ENCODE data around the gene GRM1.

Gene GRM1

DNA sequence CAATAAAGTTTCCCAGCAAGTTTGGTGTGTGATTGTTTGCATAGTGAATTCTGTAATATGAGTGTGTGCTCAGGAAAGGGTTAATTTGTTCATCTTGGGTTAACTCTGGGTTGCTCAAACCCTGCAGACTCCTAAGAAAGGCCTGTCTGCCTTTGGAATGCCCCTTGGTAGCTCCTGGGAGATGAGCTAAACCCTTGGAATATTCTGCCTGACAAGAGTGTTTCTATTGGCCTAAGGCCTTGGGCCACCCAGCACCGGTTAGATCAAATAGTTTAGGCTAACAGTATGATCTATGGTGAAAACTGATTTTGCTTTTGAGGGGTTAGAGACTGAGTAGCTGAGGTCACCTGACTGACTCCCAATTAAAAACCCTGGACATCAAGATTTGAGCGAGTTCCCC is 248.3 kb downstream of the GRM1 start:
- no peaks in the 10 kb centered on the region for H3K36me3 ChIP-seq (ENCODE audit: control insufficient read depth in 1 of 2, insufficient read depth in 2 of 2, low read length in 2 of 2)

DNA sequence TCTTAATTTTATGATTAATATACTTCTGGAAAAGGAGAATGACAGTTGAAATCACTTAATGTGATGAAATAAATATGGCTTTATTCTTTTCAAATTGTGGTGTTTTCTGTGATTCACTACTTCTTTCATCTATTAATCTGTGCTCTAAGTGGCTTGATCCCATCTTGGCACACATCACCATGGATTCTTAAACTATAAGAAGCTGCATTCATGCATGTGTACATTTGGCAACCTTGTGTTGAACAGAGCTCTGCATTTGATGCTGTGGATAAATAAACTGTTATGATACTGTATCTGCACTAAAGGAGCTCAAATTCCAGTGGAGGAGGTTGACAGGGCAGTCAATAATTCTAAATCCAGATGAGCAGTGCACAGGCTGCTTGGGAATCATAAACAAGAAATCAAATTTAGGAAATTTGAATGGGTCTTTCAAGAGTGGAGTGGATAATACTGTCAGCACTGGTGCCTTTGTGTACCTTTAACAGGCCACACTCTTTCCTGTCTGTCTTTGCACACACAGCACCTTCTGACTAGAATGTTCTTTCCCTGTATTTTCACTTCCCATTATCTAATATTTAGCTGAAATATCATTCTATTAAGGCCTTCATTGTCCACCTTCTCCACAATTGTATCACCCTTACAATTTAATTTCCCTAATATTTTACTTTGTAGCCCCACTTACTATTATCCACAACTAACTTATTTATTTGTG is 252.9 kb downstream of the GRM1 start:
- H3K27ac ChIP-seq (ENCODE audit: low read length), result no peak overlapping the region
- H3K9me3 ChIP-seq (ENCODE audit: control insufficient read depth in 1 of 2, low read length in 2 of 2), result no peaks in the 10 kb centered on the region
- H3K36me3 ChIP-seq (ENCODE audit: control insufficient read depth in 1 of 2, insufficient read depth in 2 of 2, low read length in 2 of 2), result no peaks in the 10 kb centered on the region
- no peaks in the 10 kb centered on the region for H3K27me3 ChIP-seq (ENCODE audit: low read depth, low read length)
- H3K4me3 ChIP-seq (ENCODE audit: low read depth in 1 of 2, low read length in 2 of 2), result no peak overlapping the region
- no peaks in the 10 kb centered on the region for H3K4me1 ChIP-seq (ENCODE audit: control insufficient read depth in 1 of 2, insufficient read depth in 2 of 2, low read length in 2 of 2)

More for the DNA sequence above, 248.3 kb downstream of the GRM1 start:
- Histone ChIP-seq H3K27me3 (ENCODE audit: low read depth, low read length) (no peaks in the 10 kb centered on the region), H3K9me3 (ENCODE audit: control insufficient read depth in 1 of 2, low read length in 2 of 2) (no peaks in the 10 kb centered on the region), H3K4me1 (ENCODE audit: control insufficient read depth in 1 of 2, insufficient read depth in 2 of 2, low read length in 2 of 2) (no peaks in the 10 kb centered on the region), H3K4me3 (ENCODE audit: low read depth in 1 of 2, low read length in 2 of 2) (no peak overlapping the region), H3K27ac (ENCODE audit: low read length) (no peak overlapping the region)

GRCh38 chr6:146282837-146283236 is 254.0 kb downstream of the GRM1 start:
- no peak overlapping the region for H3K27ac ChIP-seq (ENCODE audit: low read length)
- no peaks in the 10 kb centered on the region for H3K27me3 ChIP-seq (ENCODE audit: low read depth, low read length)
- no peaks in the 10 kb centered on the region for H3K9me3 ChIP-seq (ENCODE audit: control insufficient read depth in 1 of 2, low read length in 2 of 2)

DNA sequence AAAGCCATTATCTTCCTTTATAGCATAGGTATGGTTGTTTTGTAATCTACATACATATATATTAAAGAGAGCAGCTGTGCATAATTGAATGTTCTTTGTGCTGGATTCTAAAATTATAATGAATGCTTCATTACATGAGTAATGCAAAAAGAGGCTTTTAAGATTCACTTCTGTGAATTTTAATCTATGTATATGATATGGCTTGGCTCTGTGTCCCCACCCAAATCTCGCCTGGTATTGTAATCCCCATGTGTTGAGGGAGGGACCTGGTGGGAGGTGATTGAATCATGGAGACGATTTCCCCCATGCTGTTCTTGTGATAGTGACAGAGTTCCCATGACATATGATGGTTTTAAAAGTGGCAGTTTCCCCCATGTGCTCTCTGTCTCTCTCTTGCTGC is 255.4 kb downstream of the GRM1 start:
- no peaks in the 10 kb centered on the region for H3K36me3 ChIP-seq (ENCODE audit: control insufficient read depth in 1 of 2, insufficient read depth in 2 of 2, low read length in 2 of 2)
- no peaks in the 10 kb centered on the region for H3K27me3 ChIP-seq (ENCODE audit: low read depth, low read length)
- H3K9me3 ChIP-seq (ENCODE audit: control insufficient read depth in 1 of 2, low read length in 2 of 2), result no peaks in the 10 kb centered on the region
- H3K27ac ChIP-seq (ENCODE audit: low read length), result no peak overlapping the region
- H3K4me1 ChIP-seq (ENCODE audit: control insufficient read depth in 1 of 2, insufficient read depth in 2 of 2, low read length in 2 of 2), result no peaks in the 10 kb centered on the region
- H3K4me3 ChIP-seq (ENCODE audit: low read depth in 1 of 2, low read length in 2 of 2), result no peak overlapping the region

More at GRCh38 chr6:146282837-146283236, 254.0 kb downstream of the GRM1 start:
- no peak overlapping the region for H3K4me3 ChIP-seq (ENCODE audit: low read depth in 1 of 2, low read length in 2 of 2)
- no peaks in the 10 kb centered on the region for H3K36me3 ChIP-seq (ENCODE audit: control insufficient read depth in 1 of 2, insufficient read depth in 2 of 2, low read length in 2 of 2)
- H3K4me1 ChIP-seq (ENCODE audit: control insufficient read depth in 1 of 2, insufficient read depth in 2 of 2, low read length in 2 of 2), result no peaks in the 10 kb centered on the region

GRCh38 chr6:146286961-146287360 is 258.1 kb downstream of the GRM1 start:
- Histone ChIP-seq H3K4me1 (ENCODE audit: control insufficient read depth in 1 of 2, insufficient read depth in 2 of 2, low read length in 2 of 2) (no peaks in the 10 kb centered on the region), H3K27ac (ENCODE audit: low read length) (no peak overlapping the region), H3K27me3 (ENCODE audit: low read depth, low read length) (no peaks in the 10 kb centered on the region), H3K9me3 (ENCODE audit: control insufficient read depth in 1 of 2, low read length in 2 of 2) (no peaks in the 10 kb centered on the region), H3K36me3 (ENCODE audit: control insufficient read depth in 1 of 2, insufficient read depth in 2 of 2, low read length in 2 of 2) (no peaks in the 10 kb centered on the region), H3K4me3 (ENCODE audit: low read depth in 1 of 2, low read length in 2 of 2) (no peak overlapping the region)

GRCh38 chr6:146287691-146288369 is 259.0 kb downstream of the GRM1 start:
- H3K4me1 ChIP-seq (ENCODE audit: control insufficient read depth in 1 of 2, insufficient read depth in 2 of 2, low read length in 2 of 2), result no peaks in the 10 kb centered on the region
- no peaks in the 10 kb centered on the region for H3K27me3 ChIP-seq (ENCODE audit: low read depth, low read length)
- no peaks in the 10 kb centered on the region for H3K36me3 ChIP-seq (ENCODE audit: control insufficient read depth in 1 of 2, insufficient read depth in 2 of 2, low read length in 2 of 2)
- no peak overlapping the region for H3K4me3 ChIP-seq (ENCODE audit: low read depth in 1 of 2, low read length in 2 of 2)
- no peak overlapping the region for H3K27ac ChIP-seq (ENCODE audit: low read length)
- H3K9me3 ChIP-seq (ENCODE audit: control insufficient read depth in 1 of 2, low read length in 2 of 2), result no peaks in the 10 kb centered on the region

- Histone ChIP-seq H3K27ac (ENCODE audit: low read length) (no peak overlapping the region), H3K27me3 (ENCODE audit: low read depth, low read length) (no peaks in the 10 kb centered on the region), H3K4me1 (ENCODE audit: control insufficient read depth in 1 of 2, insufficient read depth in 2 of 2, low read length in 2 of 2) (no peaks in the 10 kb centered on the region), H3K9me3 (ENCODE audit: control insufficient read depth in 1 of 2, low read length in 2 of 2) (no peaks in the 10 kb centered on the region), H3K4me3 (ENCODE audit: low read depth in 1 of 2, low read length in 2 of 2) (no peak overlapping the region), H3K36me3 (ENCODE audit: control insufficient read depth in 1 of 2, insufficient read depth in 2 of 2, low read length in 2 of 2) (no peaks in the 10 kb centered on the region)
Observed at GRCh38 chr6:146289816-146290588, 261.1 kb downstream of the GRM1 start.

- Histone ChIP-seq H3K36me3 (ENCODE audit: control insufficient read depth in 1 of 2, insufficient read depth in 2 of 2, low read length in 2 of 2) (no peaks in the 10 kb centered on the region), H3K4me1 (ENCODE audit: control insufficient read depth in 1 of 2, insufficient read depth in 2 of 2, low read length in 2 of 2) (no peaks in the 10 kb centered on the region), H3K27ac (ENCODE audit: low read length) (no peak overlapping the region), H3K9me3 (ENCODE audit: control insufficient read depth in 1 of 2, low read length in 2 of 2) (no peaks in the 10 kb centered on the region), H3K4me3 (ENCODE audit: low read depth in 1 of 2, low read length in 2 of 2) (no peak overlapping the region), H3K27me3 (ENCODE audit: low read depth, low read length) (no peaks in the 10 kb centered on the region)
Observed at GRCh38 chr6:146290589-146290901, 261.7 kb downstream of the GRM1 start.

DNA sequence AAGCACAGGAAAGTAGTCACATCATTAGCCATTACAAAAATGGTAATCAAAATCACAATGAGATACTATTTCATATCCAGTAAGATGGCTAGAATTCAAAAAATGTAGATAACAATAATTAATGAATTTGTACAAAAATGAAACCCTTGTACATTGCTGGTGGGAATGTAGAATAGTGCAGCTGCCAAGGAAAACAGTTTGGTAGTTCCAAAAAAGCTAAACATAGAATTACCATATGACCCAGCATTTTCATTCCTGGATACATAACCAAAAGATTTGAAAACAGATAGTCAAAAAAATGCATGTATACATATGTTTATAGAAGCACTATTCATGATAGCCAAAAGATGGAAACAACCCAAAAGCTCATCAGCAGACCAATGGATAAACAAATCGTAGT is 263.6 kb downstream of the GRM1 start:
- H3K36me3 ChIP-seq (ENCODE audit: control insufficient read depth in 1 of 2, insufficient read depth in 2 of 2, low read length in 2 of 2), result no peaks in the 10 kb centered on the region
- no peaks in the 10 kb centered on the region for H3K4me1 ChIP-seq (ENCODE audit: control insufficient read depth in 1 of 2, insufficient read depth in 2 of 2, low read length in 2 of 2)
- no peak overlapping the region for H3K27ac ChIP-seq (ENCODE audit: low read length)
- no peaks in the 10 kb centered on the region for H3K9me3 ChIP-seq (ENCODE audit: control insufficient read depth in 1 of 2, low read length in 2 of 2)
- no peaks in the 10 kb centered on the region for H3K27me3 ChIP-seq (ENCODE audit: low read depth, low read length)
- no peak overlapping the region for H3K4me3 ChIP-seq (ENCODE audit: low read depth in 1 of 2, low read length in 2 of 2)

DNA sequence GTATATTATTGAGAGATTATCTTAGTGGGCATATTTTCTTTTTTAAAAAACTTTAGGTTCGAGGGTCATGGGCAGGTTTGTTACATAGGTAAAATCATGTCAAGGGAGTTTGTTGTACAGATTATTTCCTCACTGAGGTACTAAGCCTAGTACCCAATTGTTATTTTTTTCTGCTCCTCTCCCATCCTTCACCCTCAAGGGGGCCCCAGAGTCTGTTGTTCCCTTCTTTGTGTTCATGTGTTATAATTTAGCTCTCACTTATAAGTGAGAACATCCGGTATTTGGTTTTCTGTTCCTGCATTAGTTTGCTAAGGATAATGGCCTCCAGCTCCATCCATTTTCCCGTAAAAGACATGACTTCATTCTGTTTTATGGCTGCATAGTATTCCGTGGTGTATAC is 266.8 kb downstream of the GRM1 start:
- no peaks in the 10 kb centered on the region for H3K36me3 ChIP-seq (ENCODE audit: control insufficient read depth in 1 of 2, insufficient read depth in 2 of 2, low read length in 2 of 2)
- no peaks in the 10 kb centered on the region for H3K27me3 ChIP-seq (ENCODE audit: low read depth, low read length)
- H3K9me3 ChIP-seq (ENCODE audit: control insufficient read depth in 1 of 2, low read length in 2 of 2), result no peaks in the 10 kb centered on the region
- H3K27ac ChIP-seq (ENCODE audit: low read length), result no peak overlapping the region
- no peaks in the 10 kb centered on the region for H3K4me1 ChIP-seq (ENCODE audit: control insufficient read depth in 1 of 2, insufficient read depth in 2 of 2, low read length in 2 of 2)
- H3K4me3 ChIP-seq (ENCODE audit: low read depth in 1 of 2, low read length in 2 of 2), result no peak overlapping the region

GRCh38 chr6:146297815-146298214 is 269.0 kb downstream of the GRM1 start:
- no peaks in the 10 kb centered on the region for H3K4me1 ChIP-seq (ENCODE audit: control insufficient read depth in 1 of 2, insufficient read depth in 2 of 2, low read length in 2 of 2)

More at GRCh38 chr6:146297815-146298214, 269.0 kb downstream of the GRM1 start:
- Histone ChIP-seq H3K4me3 (ENCODE audit: low read depth in 1 of 2, low read length in 2 of 2) (no peak overlapping the region), H3K27me3 (ENCODE audit: low read depth, low read length) (no peaks in the 10 kb centered on the region), H3K36me3 (ENCODE audit: control insufficient read depth in 1 of 2, insufficient read depth in 2 of 2, low read length in 2 of 2) (no peaks in the 10 kb centered on the region), H3K9me3 (ENCODE audit: control insufficient read depth in 1 of 2, low read length in 2 of 2) (no peaks in the 10 kb centered on the region), H3K27ac (ENCODE audit: low read length) (no peak overlapping the region)

Measured in muscle layer of duodenum (tissue), 2 donors.